ENCODE measurements around the gene ARHGEF1. TPM values are rescaled to one million over a fixed set of nuclear protein-coding genes. Genes with fewer than 3 reads are reported as not detected.

Gene ARHGEF1
- total RNA-seq, 1 experiment from 2014 or later = 106 TPM

DNA sequence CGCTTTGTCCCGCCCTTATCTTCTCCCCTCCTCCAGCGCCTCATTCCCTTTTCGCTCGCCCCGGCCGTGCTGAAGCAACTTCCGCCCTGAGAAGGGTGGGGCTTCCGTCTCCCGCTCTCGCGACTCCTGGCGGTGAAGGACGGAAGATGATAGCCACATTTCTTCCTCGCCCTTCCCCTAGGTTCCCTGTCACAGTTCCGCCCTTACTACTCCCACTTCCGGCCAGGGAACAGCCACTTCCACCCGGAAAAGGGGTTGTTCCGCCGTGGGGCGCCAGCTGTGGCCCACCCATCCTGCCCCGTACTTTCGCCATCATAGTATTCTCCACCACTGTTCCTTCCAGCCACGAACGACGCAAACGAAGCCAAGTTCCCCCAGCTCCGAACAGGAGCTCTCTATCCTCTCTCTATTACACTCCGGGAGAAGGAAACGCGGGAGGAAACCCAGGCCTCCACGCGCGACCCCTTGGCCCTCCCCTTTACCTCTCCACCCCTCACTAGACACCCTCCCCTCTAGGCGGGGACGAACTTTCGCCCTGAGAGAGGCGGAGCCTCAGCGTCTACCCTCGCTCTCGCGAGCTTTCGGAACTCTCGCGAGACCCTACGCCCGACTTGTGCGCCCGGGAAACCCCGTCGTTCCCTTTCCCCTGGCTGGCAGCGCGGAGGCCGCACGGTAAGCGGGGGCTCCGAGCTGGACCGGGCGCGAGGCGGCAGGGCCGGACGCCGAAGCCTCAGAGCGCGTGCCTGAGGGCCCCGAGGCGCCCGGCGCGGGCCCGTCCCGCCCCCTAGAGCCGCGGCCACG is 23.2 kb upstream of the ARHGEF1 start, which contains the start of gene RPS19:
RPS19 (plus strand) TSS at position 638 of the 801 bp plus-strand sequence. CDS start 520 bp downstream, outside the sequence.
- peaks cover 48% of the 10 kb centered on the region for H3K36me3 Mint-ChIP-seq (ENCODE audit: insufficient read depth, unreplicated experiment)
- intact Hi-C loops (cut with micrococcal nuclease) = no loop called here
- TF ChIP-seq, protein P1, sequence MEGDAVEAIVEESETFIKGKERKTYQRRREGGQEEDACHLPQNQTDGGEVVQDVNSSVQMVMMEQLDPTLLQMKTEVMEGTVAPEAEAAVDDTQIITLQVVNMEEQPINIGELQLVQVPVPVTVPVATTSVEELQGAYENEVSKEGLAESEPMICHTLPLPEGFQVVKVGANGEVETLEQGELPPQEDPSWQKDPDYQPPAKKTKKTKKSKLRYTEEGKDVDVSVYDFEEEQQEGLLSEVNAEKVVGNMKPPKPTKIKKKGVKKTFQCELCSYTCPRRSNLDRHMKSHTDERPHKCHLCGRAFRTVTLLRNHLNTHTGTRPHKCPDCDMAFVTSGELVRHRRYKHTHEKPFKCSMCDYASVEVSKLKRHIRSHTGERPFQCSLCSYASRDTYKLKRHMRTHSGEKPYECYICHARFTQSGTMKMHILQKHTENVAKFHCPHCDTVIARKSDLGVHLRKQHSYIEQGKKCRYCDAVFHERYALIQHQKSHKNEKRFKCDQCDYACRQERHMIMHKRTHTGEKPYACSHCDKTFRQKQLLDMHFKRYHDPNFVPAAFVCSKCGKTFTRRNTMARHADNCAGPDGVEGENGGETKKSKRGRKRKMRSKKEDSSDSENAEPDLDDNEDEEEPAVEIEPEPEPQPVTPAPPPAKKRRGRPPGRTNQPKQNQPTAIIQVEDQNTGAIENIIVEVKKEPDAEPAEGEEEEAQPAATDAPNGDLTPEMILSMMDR (IDR thresholded peaks at IDR 0.05; ENCODE audit: unreplicated experiment) = peak; percentile 55
- peak within 1 kb of the TSS; percentile 97 for H3K27ac Mint-ChIP-seq (ENCODE audit: low read depth, unreplicated experiment)
- peaks cover 20% of the 10 kb centered on the region for H3K4me1 Mint-ChIP-seq (ENCODE audit: insufficient read depth, unreplicated experiment)
- peak within 1 kb of the TSS; percentile 82 for H3K4me3 Mint-ChIP-seq (ENCODE audit: unreplicated experiment)
- no peaks in the 10 kb centered on the region for H3K9me3 Mint-ChIP-seq (ENCODE audit: unreplicated experiment)
- ChIA-PET POLR2A (interaction anchor here (0.6 to 7.7 kb wide), 26 partner anchors 8 to 1394 kb away, joined by 3 to 134 read pairs (median 3); partner anchors contain the start of genes ARHGEF1, CD79A, COQ8B and HNRNPUL1), CTCF (interaction anchor here (0.5 to 6.2 kb wide), 11 partner anchors 10 to 1528 kb away, joined by 3 to 32 read pairs (median 3); no protein-coding TSS in a partner anchor)
- BruUV-seq (replicated peaks) = no TSS peak
- DNase-seq (ENCODE audit: unreplicated experiment) = peak; percentile 100
- H3K27me3 Mint-ChIP-seq (ENCODE audit: insufficient read depth, unreplicated experiment) = peaks cover 7% of the 10 kb centered on the region

DNA sequence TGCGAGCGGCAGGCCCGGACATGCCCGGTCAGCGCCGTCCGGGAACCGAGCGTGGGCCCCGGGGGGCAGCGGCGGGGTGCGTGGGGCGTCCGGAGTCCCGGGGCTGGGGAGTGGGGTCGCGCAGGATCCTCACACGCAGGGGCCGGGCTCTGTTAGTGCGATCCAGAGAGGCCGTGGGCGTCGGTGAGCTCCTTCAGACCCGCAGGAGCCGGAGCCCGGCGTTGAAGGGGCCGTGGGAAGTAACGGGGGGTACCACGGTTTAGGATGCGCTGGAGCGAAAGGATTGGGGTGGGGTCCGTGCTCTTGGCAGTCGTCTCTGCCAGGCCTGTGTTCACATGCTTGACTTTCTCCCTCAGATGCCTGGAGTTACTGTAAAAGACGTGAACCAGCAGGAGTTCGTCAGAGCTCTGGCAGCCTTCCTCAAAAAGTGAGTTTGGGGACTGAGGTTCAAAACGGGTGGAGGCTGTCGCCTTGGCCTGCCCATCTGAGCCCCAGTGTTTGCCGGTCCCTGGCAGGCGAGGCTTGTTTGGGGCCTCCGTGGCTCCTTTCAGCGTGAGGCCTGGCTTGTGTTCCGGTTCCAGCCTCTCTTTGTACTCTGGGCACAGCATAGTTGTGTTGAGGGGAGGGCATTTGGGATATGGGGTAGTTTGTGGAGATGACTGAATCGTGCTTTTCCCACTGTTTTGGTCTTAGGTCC is 22.4 kb upstream of the ARHGEF1 start:
- Mint-ChIP-seq H3K4me3 (ENCODE audit: unreplicated experiment) (peak overlapping the region; percentile 82), H3K4me1 (ENCODE audit: insufficient read depth, unreplicated experiment) (peaks cover 20% of the 10 kb centered on the region), H3K27me3 (ENCODE audit: insufficient read depth, unreplicated experiment) (no peaks in the 10 kb centered on the region), H3K36me3 (ENCODE audit: insufficient read depth, unreplicated experiment) (peaks cover 56% of the 10 kb centered on the region), H3K9me3 (ENCODE audit: unreplicated experiment) (no peaks in the 10 kb centered on the region), H3K27ac (ENCODE audit: low read depth, unreplicated experiment) (peak overlapping the region; percentile 97)
- ChIA-PET CTCF (interaction anchor here (0.6 to 6.2 kb wide), 7 partner anchors 12 to 212 kb away, joined by 3 to 32 read pairs (median 3); no protein-coding TSS in a partner anchor), POLR2A (interaction anchor here (0.6 to 7.7 kb wide), 19 partner anchors 8 to 1186 kb away, joined by 3 to 134 read pairs (median 4); partner anchors contain the start of genes ARHGEF1, CD79A, COQ8B and HNRNPUL1)
- no TSS peak for BruUV-seq (replicated peaks)
- intact Hi-C loops (cut with micrococcal nuclease) = no loop called here
- TF ChIP-seq, protein P1 (IDR thresholded peaks at IDR 0.05; ENCODE audit: unreplicated experiment) = no peak
- no peak for DNase-seq (ENCODE audit: unreplicated experiment)

DNA sequence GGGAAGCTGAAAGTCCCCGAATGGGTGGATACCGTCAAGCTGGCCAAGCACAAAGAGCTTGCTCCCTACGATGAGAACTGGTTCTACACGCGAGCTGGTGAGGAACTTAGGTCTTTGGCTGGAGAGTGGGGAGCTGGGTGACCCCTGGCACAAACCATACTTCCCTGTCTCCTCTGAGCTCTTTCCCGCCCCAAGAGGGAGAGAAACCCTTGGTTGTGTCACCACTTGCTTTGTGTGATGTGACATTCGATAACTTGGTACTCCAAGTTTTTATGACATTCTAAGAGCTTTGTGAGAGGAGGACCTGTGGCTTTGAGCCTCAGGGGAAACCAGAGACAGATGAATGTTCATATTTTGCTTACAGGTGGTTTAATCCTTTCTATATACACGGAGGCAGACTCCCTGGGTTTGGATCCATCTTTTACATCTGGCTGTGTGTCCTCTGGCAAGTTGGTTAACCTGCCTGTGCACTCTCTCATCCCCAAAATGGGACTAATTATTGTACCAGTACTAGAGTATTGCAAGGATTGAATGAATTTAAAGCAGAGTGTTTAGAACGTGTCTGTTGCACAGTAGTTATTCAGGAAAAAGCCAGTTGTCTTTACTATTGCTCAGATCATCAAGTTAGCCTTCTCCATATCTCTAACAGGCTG is 21.7 kb upstream of the ARHGEF1 start:
- DNase-seq (ENCODE audit: unreplicated experiment) = no peak
- H3K4me1 Mint-ChIP-seq (ENCODE audit: insufficient read depth, unreplicated experiment) = peaks cover 20% of the 10 kb centered on the region
- TSS peak; percentile 39 for BruUV-seq (replicated peaks)
- H3K27me3 Mint-ChIP-seq (ENCODE audit: insufficient read depth, unreplicated experiment) = no peaks in the 10 kb centered on the region
- ChIA-PET POLR2A (interaction anchor here (0.6 to 7.7 kb wide), 6 partner anchors 12 to 643 kb away, joined by 3 to 134 read pairs (median 22); partner anchors contain the start of genes ARHGEF1, CD79A and RABAC1), CTCF (interaction anchor here (0.6 to 6.2 kb wide), 5 partner anchors 11 to 506 kb away, joined by 3 to 32 read pairs (median 5); no protein-coding TSS in a partner anchor)
- peak overlapping the region; percentile 97 for H3K27ac Mint-ChIP-seq (ENCODE audit: low read depth, unreplicated experiment)
- intact Hi-C loops (cut with micrococcal nuclease) = no loop called here
- H3K9me3 Mint-ChIP-seq (ENCODE audit: unreplicated experiment) = no peaks in the 10 kb centered on the region
- TF ChIP-seq, protein P1 (IDR thresholded peaks at IDR 0.05; ENCODE audit: unreplicated experiment) = no peak
- peaks cover 63% of the 10 kb centered on the region for H3K36me3 Mint-ChIP-seq (ENCODE audit: insufficient read depth, unreplicated experiment)
- H3K4me3 Mint-ChIP-seq (ENCODE audit: unreplicated experiment) = peak overlapping the region; percentile 82

Measured in MCF 10A (cell line).